Fibroblast of lung (primary cell): Measurements from ENCODE around the gene CDC16.

ENCODE experiments used
- EZH2 ChIP-seq: IDR thresholded peaks from 2 replicates; pipeline ENCODE4 v1.5.1; 2012; ENCODE audit warnings: low read length, control low read depth, mild to moderate bottlenecking; ENCODE audit errors: missing control alignments
- TF ChIP-seq, protein P1 (sequence below), 2 donors: IDR thresholded peaks in 1 of 2; conservative IDR thresholded peaks in 1 of 2; 1 replicate in 1 of 2; 2 replicates in 1 of 2; pipeline ENCODE4 v1.5.1; 2011 to 2012; ENCODE audit warnings: low read length in 2 of 2, control low read depth in 1 of 2, inconsistent platforms in 1 of 2, low read depth in 1 of 2, mild to moderate bottlenecking in 1 of 2

GRCh38 chr13:114272977-114273376 is 38.3 kb downstream of the CDC16 start:
- TF ChIP-seq, protein P1, sequence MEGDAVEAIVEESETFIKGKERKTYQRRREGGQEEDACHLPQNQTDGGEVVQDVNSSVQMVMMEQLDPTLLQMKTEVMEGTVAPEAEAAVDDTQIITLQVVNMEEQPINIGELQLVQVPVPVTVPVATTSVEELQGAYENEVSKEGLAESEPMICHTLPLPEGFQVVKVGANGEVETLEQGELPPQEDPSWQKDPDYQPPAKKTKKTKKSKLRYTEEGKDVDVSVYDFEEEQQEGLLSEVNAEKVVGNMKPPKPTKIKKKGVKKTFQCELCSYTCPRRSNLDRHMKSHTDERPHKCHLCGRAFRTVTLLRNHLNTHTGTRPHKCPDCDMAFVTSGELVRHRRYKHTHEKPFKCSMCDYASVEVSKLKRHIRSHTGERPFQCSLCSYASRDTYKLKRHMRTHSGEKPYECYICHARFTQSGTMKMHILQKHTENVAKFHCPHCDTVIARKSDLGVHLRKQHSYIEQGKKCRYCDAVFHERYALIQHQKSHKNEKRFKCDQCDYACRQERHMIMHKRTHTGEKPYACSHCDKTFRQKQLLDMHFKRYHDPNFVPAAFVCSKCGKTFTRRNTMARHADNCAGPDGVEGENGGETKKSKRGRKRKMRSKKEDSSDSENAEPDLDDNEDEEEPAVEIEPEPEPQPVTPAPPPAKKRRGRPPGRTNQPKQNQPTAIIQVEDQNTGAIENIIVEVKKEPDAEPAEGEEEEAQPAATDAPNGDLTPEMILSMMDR (conservative IDR thresholded peaks at IDR 0.05 in 1 of 2, IDR thresholded peaks at IDR 0.05 in 1 of 2; ENCODE audit: low read depth in 1 of 2, low read length in 2 of 2) = no peak
- no peak for TF ChIP-seq EZH2
